HG02763 (cell line): ENCODE measurements around the gene IRF4.
"Not testable (repeated sequence)": the region's sequence is repeated elsewhere in the genome, so short reads cannot be mapped to it uniquely, and the experiment has no call there.

Experiments
- ATAC-seq: cut with Tn5 transposase; IDR thresholded peaks from one replicate; pipeline ENCODE4 v1.9.1; 2021; ENCODE audit warnings: mild to moderate bottlenecking, moderate library complexity; ENCODE audit not compliant: unreplicated experiment

The IRF4 gene

DNA sequence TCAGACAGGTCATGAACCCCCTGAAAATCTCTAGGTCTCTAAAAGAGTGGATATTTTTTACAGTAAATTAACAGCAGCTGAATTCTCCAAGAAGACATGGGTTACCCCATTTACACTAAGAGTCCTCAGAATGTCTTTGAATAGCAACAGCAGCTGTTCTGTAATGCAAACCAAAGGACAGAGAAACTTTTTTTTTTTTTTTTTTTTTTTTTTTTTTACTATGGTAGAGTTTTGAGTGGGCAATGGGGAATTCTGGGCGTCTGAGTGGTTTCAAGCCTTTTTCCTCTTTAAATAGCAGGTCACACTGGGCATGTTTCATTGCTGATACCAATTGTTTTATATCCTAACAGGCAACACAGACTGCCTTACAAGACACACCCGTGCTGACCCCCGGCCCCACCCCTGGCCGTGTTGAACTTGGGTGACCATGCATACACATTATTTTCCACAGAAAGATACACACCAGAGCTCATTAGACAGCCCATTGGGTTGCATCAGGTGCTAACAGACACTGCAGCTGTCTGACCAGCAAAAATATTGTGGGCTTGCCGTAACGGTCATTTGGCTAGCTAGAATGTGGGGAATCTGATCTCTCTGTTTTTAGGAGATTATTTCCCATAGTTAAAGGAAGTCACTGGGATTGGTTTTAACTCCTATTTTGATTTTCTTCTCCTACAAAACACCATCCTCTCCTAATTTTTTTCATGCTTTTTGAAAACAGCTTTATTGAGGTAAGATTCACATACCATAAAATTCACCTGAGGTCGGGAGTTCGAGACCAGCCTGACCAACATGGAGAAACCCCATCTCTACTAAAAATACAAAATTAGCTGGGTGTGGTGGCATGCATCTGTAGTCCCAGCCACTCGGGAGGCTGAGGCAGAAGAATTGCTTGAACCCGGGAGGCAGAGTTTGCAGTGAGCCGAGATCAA lies 26.7 kb upstream of the IRF4 start:
- peak; percentile 73 for ATAC-seq

DNA sequence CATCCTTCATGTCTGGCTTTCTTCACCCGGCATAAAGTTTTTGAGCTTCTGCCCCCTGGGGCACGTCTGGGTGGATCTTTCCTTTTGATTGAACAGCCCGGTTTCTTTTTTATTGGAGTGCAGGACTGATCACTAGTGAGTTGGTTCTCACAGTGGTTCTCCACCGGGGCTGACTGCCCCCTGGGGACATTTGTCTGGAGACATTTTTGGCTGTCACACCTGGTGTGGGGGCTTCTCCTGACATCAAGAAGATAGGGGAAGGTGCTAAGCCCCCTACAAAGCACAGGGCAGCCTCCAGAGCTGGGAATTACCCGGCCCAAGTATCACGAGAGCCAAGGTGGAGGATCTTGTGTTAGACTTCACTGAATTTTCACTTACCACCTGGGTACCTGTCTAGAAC lies 25.7 kb upstream of the IRF4 start:
- ATAC-seq, result no peak

DNA sequence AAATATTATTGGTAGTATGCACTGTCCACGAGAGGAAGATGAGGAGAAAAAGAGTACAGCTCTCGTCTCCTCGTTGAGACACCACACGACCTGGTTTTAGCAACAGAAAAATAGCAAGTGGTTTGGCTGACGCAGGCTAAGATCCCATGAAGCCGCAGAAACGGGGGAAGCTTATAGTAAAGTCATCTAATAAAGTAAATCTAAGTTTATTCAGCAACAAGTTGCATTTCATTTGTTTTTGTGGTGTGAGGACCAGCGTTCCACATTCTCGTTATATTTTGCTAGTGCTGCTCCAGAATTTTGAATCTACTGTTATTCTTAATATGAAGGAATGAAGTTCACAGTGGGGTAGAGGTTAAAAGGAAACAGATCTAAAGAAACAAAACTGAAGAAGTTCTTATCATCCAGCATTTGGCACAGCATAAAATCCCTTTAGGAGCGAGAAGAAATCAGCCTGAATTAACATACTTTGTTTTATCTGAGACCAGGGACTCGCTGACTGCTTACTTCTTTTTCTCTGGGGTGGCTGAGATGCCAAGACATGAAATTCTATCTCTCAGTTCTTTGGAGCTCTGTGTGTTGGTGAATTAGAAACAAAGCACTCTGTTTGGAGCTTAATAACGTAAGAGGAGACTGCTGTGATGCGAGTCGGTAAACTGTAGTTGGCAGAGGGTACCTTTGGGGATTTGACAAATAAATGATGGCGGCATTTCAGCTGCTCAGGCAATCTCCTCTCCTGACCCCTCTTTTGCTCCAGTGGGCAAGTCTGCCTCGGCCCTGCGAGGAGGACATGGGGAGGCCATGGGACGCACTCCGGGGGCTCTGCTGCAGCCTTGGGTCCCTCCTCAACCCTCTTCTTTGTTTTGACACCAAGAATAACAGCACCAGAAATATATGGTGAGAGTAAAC lies 24.9 kb upstream of the IRF4 start:
- ATAC-seq, result no peak

DNA sequence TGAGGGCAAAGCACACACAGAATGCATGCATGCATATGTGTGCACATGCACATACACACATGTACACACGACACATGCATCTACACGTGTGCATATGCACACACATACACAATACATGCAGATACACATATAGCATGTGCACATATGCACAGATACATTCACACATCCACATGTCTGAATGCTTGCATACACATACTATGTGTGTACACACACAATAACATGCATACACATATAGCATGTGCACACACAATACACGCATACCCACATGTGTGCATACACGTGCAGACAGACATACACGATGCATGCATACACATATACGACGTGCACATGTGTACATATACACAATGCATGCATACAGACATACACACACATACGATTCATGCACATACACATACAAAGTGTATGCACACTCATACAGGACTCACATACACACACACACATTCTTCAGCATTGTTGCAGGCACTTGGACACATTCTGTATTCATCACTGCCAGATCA lies 24.2 kb upstream of the IRF4 start:
- no peak for ATAC-seq

DNA sequence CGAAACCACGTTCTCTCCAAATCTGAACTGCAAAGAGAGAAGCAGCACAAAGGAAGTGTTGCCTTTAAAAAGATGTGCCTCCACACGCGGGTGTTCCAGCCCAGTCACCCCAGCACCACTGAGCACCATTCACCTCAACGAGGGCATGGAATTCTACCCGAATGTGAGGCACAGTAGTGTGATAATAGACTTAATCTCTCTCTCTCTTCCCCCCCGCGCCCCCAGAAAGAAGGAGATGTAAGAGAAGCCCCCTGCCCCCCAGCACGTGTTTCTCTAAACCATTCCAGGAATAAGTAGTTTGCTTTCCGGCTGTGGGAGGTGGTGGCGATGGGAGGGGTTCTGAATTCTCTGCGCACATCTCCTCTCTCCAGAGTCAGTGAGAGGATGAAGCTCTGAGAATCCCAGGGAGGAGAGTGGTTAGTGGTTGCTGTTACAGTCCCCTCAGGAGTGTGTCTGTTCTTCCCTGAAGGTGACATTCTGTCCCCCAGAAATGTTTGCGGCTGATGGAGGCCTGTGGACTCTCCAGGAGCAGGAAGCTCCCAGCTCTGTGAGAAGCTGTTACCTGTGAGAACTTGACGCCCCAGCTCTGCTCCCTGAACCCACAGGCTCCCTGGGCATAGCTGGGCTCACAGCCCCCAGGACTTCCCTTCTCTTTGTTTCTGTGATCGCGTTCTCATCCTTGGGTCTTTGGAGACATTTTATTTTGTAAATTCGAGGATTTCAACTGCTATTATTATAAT lies 23.5 kb upstream of the IRF4 start:
- ATAC-seq, result no peak

DNA sequence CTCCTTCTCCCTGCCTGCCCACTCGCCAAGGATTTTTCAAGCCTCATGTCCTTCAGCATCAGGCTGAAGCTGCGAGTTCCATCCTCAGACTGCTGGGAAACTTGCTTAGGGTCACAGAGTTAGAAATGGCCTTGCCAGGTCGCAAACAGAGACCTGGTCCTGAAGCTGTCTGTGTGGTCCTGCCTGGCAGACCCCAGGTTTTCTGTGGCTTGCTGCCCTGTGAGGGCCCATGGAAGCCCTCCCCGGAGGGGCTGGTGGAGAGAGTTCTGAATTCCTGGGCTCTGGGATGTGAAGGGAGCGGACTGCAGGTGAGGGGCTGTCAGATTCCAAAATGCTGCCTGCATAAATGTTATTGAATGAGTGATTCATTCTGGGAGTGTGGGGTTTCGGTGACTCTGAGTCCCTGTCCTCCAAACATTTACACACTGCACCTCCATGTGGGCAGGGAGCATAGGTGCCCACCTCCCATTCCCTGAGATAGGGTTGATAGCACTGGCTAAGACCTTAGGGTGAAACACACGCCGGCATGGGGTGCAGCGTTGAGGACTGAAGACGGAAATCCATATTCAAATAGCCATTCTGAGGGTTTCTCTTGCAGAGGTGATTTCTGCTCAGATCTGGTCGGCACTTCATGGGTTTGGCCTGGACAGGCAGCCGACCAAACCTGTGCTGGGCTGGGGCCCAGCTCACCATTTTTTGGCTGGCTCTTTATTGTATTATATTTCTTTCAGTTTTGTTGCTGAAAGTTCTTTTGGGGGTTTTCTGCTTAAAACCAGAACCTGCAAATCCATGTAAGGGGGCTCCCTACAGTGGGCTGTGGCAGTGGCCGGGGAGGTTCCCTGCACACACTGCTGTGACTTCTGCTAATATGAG lies 21.8 kb upstream of the IRF4 start:
- no peak for ATAC-seq

DNA sequence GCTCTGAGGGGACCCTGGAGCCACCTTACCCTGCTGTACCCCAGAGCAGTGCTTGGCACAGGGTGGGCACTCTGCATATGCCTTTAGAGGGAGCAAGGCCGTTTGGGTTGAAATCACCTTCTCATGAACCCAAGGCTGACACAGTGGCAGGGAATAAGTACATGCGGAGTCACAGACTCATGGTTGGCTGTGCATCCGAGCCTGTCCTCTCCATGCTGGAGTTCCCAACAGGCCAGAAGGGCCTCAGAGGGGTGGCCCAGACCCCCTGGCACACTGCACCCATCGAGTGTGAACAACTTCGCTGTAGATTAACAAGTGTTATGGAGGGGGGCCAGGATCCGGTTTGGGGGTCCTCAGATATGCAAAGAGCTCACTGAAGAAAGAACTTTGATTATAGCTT lies 21.0 kb upstream of the IRF4 start:
- no peak for ATAC-seq

DNA sequence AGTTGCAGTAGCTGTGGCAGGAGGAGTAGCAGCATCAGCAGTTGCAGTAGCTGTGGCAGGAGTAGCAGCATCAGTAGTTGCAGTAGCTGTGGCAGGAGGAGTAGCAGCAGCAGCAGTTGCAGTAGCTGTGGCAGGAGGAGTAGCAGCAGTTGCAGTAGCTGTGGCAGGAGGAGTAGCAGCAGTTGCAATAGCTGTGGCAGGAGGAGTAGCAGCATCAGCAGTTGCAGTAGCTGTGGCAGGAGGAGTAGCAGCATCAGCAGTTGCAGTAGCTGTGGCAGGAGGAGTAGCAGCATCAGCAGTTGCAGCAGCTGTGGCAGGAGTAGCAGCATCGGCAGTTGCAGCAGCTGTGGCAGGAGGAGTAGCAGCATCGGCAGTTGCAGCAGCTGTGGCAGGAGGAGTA lies 19.7 kb upstream of the IRF4 start:
- not testable (repeated sequence) for ATAC-seq

DNA sequence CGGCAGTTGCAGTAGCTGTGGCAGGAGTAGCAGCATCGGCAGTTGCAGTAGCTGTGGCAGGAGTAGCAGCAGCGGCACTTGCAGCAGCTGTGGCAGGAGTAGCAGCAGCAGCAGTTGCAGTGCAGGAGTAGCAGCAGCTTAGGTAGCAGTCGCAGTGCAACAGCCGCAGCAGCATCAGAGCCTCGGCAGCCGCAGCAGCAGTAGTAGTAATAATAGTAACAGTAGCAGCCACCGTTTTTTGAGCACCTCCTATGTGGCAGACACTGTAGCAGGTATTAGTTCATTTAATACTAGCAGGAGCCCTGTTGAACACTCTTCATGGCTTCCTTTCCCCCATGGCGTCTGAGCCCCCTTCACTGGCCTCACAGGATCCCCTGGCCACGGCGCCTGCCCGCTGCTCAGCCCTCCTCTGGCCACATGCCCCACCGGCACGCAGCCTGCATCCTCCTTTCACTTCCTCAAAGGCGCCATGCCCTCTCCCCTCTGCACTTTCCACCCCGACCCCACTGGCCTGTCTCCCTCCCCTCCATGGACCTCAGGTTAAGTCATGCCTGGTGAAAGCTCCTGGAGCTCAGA lies 19.1 kb upstream of the IRF4 start:
- ATAC-seq, result no peak

DNA sequence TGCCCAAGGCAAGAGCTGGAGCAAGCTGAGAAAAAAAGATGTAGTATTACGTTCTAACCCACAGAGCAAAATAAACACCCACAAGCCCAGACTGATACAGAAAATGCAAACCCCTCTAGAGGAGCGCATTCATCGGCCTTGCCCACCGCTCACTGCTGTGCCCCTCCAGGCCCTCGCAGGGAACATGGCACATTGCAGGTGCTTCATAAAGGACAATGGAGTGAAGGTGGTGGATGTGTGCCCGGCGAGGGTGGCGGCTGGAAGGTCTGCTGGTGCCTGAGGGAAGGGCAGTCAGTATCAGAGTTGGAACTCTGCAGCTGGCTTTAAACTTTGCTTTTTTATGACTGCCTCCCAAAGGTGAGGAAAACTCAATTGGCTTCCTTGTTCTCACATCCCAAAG lies 18.5 kb upstream of the IRF4 start:
- no peak for ATAC-seq

DNA sequence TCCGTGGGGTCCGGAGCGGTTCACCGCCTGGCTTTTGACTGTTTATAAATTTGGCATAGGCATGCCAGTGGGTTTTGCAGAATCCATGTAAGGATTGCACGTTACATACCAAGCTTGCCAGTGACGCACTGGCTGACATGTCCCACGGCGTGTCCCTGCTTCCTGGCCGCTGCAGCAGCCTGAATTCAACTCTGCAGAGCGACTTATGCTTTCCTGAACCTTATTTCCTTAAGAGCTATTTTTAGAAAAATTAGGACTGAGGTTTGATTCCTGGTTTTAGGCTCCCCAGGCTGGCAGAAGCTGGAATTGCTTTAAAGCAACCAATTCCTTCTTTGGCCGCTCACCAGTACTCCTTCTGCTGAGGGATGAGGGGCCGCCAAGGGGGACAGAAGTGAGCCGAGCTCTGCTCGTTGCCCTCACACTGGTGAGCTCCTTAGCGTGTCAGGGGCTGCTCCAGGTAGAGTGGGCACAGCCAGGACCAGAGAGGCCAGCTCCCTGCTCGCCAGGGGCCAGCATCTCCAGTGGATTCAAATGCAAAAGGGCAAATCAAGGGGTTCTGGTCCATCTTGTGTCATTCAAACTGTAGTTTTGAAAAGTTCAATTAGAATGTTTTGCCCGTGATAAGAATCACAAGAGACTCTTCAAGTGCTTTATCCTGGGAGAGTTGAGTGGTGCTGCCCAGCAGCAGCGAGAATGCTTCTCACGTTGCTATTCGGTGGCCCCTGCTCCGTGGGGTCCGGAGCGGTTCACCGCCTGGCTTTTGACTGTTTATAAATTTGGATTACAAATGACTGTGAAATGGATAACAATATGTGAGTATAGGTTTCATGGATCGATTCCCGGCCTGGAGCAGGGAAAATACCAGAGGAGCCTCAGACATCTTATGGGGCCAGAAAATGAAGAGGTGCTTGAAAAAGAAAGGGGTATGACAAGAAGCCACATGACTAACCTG lies 17.5 kb upstream of the IRF4 start:
- ATAC-seq, result no peak

DNA sequence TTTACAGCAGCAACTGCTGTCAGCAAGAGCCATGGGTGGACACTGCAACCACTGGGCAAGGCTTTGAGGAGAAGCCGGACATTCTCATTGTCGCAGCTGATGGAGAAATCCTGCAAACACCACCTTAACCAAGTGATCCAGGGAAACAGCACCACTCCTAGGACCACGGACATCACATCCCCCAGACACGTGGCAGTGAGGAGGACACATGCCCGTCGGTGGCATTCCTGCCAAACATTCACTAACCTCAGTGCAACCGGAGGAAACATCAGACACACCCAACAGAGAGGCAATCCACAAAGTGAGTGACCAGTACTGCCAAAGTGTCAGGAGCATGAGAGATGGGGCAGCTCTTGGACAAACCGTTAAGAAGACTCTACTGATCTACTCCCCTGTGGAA lies 16.6 kb upstream of the IRF4 start:
- no peak for ATAC-seq

DNA sequence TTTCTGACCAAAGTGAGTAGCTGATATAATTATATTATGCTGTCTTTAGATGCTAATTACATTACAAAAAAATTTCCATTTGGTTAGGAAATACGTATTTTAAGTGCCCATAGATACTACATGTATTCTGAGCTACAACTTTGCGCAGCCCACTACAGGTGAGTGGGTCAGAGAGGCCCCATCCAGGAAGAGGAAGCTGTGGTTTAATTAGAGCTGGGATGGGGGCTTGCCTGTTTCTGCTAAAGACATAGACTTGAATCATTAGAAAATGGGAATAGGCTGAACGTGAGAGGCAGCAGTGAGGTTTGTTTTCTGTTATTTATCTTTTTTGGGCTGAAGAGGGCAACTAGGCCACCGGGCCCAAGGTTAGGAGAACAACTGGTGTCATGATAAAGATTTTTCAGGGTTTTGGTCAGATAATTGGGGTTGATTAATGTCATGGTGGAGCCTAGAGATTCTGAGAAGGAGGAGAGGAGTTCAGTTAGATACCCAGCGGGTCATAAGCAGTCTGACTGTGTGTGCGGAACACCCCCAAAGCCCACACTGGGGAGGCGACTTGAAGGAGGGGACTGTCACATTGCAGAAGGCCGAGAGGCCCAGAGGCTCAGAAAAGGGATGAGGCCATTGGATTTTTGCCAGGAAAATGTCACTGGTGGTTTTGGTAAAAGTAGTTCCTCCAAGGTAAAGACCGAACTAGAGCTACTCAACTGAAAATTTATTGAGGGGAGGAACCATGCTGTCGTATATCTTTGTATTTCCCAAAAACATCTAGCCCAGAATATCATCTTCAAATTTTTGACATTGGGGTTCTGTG lies 14.5 kb upstream of the IRF4 start:
- ATAC-seq, result no peak

DNA sequence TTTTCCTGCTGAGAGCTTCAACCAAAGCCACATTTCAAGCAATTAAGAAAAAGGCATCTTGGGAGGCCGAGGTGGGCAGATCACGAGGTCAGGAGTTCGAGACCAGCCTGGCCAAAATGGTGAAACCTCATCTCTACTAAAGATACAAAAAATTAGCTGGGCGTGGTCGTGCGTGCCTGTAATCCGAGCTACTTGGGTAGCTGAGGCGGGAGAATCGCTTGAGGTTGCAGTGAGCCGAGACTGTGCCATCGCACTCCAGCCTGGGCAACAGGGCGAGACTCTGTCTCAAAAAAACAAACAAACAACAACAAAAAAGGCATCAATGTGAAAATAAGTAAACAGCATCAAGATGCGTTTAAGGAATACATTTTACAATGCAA lies 13.9 kb upstream of the IRF4 start:
- not testable (repeated sequence) for ATAC-seq

DNA sequence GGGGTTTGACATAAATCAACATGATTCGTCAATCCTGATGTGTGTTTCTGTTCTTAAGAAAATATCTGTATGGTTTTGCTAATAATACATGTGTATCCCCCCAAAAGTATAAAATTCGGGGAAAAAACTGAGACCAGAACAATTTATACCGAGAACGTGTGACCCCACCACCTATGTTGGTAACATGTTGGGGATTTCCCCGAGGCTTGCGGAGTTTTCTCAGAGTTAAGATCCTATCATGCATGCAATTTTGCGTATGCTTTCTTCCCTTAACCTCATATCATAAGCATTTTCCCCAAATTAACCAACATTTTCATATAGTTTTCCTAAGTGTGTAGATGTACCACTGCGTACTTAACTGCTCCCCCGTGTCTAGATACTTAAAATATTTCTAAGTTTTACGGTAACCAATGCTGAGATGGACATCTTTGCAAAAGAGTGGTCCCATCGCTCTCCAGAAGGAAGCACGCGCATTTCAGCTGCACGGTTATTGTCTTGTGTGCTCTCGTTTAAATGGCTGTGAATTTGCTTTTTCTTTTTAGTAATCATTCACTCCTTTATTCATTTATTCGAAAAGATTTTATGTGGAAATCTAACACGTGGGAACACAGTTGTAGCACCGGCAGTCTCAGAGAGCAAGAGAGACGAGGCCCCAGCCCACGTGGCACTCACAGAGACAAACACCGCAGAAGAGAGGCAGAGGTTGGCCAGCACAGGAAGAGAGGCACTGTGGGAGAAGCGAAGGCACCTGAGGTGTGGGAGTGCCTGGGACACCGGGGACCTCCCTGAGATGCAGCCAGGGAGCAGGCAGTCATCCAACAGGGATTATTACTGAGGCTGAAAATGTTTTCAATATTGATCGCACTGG lies 13.2 kb upstream of the IRF4 start:
- ATAC-seq, result no peak

DNA sequence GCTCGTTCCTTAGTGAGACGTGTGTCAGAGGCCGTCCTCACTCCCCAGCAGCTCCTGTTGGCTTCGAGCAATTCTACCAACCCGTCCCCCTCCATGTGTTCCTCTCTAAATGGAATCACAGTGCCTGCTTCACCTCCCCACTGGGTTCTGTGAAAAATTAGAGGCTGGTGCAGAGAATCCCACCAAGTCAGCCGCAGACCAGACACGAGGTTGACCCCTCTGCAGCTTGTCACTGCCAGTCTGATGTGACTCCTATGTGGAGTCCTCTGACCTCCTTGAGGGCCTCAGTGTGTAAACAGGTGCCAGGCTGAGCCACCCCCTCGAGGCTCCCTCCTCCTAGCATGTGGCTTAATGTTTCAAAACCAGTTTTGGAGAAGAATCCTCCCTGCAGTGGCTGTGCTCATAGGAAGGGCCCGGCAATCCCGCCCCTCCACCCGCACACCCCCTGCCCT lies 12.6 kb upstream of the IRF4 start:
- ATAC-seq, result no peak
